GM13976 (cell line): ENCODE data around the gene PLXNC1.

Experiments used
- DNase-seq: peaks from one replicate; pipeline ENCODE4 v3.0.0; 2012; ENCODE audit warnings: low spot score
- CTCF ChIP-seq: IDR thresholded peaks from 2 replicates; pipeline ENCODE4 v1.5.1; 2012; ENCODE audit warnings: borderline replicate concordance, mild to moderate bottlenecking; ENCODE audit not compliant: insufficient read depth; ENCODE audit errors: extremely low read depth, missing control alignments, control extremely low read depth
- in situ Hi-C: fragments of 300-500 bp; cut with MboI; formaldehyde crosslinking; loops from one replicate; pipeline ENCODE4 v1.12.0; 2022; ENCODE audit warnings: low sequenced_read_pairs, mixed read lengths, inconsistent platforms; ENCODE audit not compliant: unreplicated experiment

The PLXNC1 gene

GRCh38 chr12:94191023-94191422 is 42.6 kb downstream of the PLXNC1 start:
- in situ Hi-C loops = no loop called here
- DNase-seq = no peak

GRCh38 chr12:94191811-94192210 is 43.4 kb downstream of the PLXNC1 start:
- no peak for TF ChIP-seq CTCF
- no peak for DNase-seq
- in situ Hi-C loops = no loop called here

More at GRCh38 chr12:94191023-94191422, 42.6 kb downstream of the PLXNC1 start:
- no peak for TF ChIP-seq CTCF

- no peak for DNase-seq
- no peak for TF ChIP-seq CTCF
- in situ Hi-C loops = no loop called here
Measured at GRCh38 chr12:94192506-94192905, 44.1 kb downstream of the PLXNC1 start.

- in situ Hi-C loops = no loop called here
- no peak for TF ChIP-seq CTCF
- no peak for DNase-seq
Measured at GRCh38 chr12:94193168-94193567, 44.8 kb downstream of the PLXNC1 start.

GRCh38 chr12:94195483-94195882 is 47.1 kb downstream of the PLXNC1 start:
- in situ Hi-C loops = no loop called here
- DNase-seq = no peak
- no peak for TF ChIP-seq CTCF

GRCh38 chr12:94198469-94198868 is 50.1 kb downstream of the PLXNC1 start:
- no peak for TF ChIP-seq CTCF
- no peak for DNase-seq
- in situ Hi-C loops = no loop called here

- TF ChIP-seq CTCF = no peak
- DNase-seq = no peak
- in situ Hi-C loops = no loop called here
Measured at GRCh38 chr12:94198872-94199271, 50.5 kb downstream of the PLXNC1 start.
